Esophagus squamous epithelium (tissue), 5 donors: Measurements from ENCODE around the gene S100A7A. TPM values are rescaled to one million over a fixed set of nuclear protein-coding genes. Genes with fewer than 3 reads are reported as not detected.

ENCODE experiments used
- DNase-seq: peaks from one replicate; lab custom pipeline; 2025; lab: John Stamatoyannopoulos, UW
- H3K27ac ChIP-seq, 4 donors: fragments of 200-600 bp; sonication (generic); one replicate each; pipeline ENCODE4 v1.5.1; 2016 to 2019; ENCODE audit warnings: mild to moderate bottlenecking in 1 of 4
- H3K27me3 ChIP-seq, 4 donors: fragments of 200-600 bp; sonication (generic); 1 replicate in 3 of 4; 2 replicates in 1 of 4; pipeline versions ENCODE4 v1.5.1 to v1.6.0; 2017 to 2021; ENCODE audit warnings: antibody characterized with exemption in 1 of 4
- H3K36me3 ChIP-seq, 3 donors: fragments of 200-600 bp; sonication (generic); one replicate each; pipeline ENCODE4 v1.5.1; 2016 to 2019
- H3K4me1 ChIP-seq, 3 donors: fragments of 200-600 bp; sonication (generic); one replicate each; pipeline ENCODE4 v1.5.1; 2017 to 2019
- H3K4me3 ChIP-seq, 4 donors: fragments of 200-600 bp; sonication (generic); 1 replicate in 3 of 4; 2 replicates in 1 of 4; pipeline ENCODE4 v1.5.1; 2016 to 2019; ENCODE audit warnings: mild to moderate bottlenecking in 2 of 4, moderate library complexity in 1 of 4
- H3K9me3 ChIP-seq, 3 donors: fragments of 200-600 bp; sonication (generic); one replicate each; pipeline ENCODE4 v1.5.1; 2016 to 2019
- POLR2A ChIP-seq, 4 donors: fragments of 450-650 bp; IDR thresholded peaks; one replicate each; pipeline ENCODE4 v1.6.1; 2017; ENCODE audit warnings: antibody characterized with exemption in 4 of 4, mild to moderate bottlenecking in 4 of 4, moderate library complexity in 3 of 4
- WGBS, 2 donors: methylation state at CpG; one replicate each; pipeline ENCODE4 v1.1.5; 2018; 5-methylcytosine and 5-hydroxymethylcytosine counted together
- intact Hi-C: fragments of 100-400 bp; cut with DNase I; formaldehyde crosslinking; loops from one replicate; pipeline ENCODE4 v1.15.0; 2022
- total RNA-seq, 4 donors: library from RNA; depleted of rRNA; stranded (reverse); fragments of >200 nt; gene quantifications; one replicate each; pipeline ENCODE4 v1.1.0, GENCODE V29; 2016
- TF ChIP-seq, protein P1 (sequence below), 6 experiments: fragments of 450-650 bp in 4 of 6; fragments of 200-600 bp in 2 of 6; sonication (generic) in 2 of 6; IDR thresholded peaks; one replicate each; pipeline ENCODE4 v1.5.1; 2016 to 2019; ENCODE audit warnings: antibody characterized with exemption in 6 of 6, mild to moderate bottlenecking in 4 of 6, moderate library complexity in 4 of 6
- donor health status: DM: yes; HTN: yes; CAD: no.

Gene S100A7A
- total RNA-seq, 4 donors from 2014 or later: 6.7 to 72.9 (median 8.1) TPM; not detected in 1

DNA sequence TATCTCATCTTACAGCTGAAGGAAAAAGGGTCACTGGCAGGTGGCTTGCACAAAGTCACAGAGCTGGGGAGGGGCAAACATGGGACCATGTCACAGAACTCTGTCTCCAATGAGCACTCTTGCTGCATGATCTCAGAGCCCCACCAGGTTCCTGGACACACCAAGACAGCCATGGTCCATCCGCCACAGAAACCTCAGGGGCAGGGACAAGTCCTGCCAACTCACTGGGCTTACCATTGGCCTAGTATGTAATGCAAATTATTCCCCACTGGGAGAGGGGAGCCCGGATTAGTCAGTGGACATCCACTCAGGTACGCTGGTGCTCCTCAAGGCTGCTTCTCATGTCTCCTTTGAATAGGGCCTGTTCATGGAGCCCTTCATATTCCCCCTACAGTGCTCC is 14.2 kb downstream of the S100A7A start:
- WGBS, 2 donors: 71 to 88% methylated on average over 1 to 2 of the region's 3 CpGs
- TF ChIP-seq POLR2A (IDR thresholded peaks at IDR 0.05): no peak
- TF ChIP-seq, protein P1, sequence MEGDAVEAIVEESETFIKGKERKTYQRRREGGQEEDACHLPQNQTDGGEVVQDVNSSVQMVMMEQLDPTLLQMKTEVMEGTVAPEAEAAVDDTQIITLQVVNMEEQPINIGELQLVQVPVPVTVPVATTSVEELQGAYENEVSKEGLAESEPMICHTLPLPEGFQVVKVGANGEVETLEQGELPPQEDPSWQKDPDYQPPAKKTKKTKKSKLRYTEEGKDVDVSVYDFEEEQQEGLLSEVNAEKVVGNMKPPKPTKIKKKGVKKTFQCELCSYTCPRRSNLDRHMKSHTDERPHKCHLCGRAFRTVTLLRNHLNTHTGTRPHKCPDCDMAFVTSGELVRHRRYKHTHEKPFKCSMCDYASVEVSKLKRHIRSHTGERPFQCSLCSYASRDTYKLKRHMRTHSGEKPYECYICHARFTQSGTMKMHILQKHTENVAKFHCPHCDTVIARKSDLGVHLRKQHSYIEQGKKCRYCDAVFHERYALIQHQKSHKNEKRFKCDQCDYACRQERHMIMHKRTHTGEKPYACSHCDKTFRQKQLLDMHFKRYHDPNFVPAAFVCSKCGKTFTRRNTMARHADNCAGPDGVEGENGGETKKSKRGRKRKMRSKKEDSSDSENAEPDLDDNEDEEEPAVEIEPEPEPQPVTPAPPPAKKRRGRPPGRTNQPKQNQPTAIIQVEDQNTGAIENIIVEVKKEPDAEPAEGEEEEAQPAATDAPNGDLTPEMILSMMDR (IDR thresholded peaks at IDR 0.05): no peak

DNA sequence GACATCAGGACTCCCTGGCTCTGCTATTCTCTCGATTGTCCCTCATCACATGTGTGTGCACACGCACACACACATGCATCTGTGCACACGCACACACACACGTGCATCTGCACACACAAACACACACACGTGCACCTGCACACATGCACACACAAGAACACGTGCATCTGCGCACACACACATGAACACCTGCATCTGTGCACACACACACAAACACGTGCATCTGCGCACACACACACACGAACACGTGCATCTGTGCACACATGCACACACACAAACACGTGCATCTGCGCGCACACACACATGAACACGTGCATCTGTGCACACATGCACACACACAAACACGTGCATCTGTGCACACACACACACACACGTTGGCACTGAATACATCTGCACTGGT is 14.7 kb downstream of the S100A7A start:
- Histone ChIP-seq H3K9me3 (no peaks in the 10 kb centered on the region), H3K36me3 (no peaks in the 10 kb centered on the region), H3K4me1 (peaks cover 0 to 23% (median 4%) of the 10 kb centered on the region in 3 donors), H3K27ac (no peak overlapping the region), H3K27me3 (peaks cover 0 to 66% (median 0%) of the 10 kb centered on the region in 4 donors), H3K4me3 (no peak overlapping the region)
- intact Hi-C loops: no loop called here
- DNase-seq: no peak
- 85 to 86% methylated on average over 16 to 17 of the region's 17 CpGs for WGBS, 2 donors
- no peak for TF ChIP-seq POLR2A (IDR thresholded peaks at IDR 0.05)
- TF ChIP-seq, protein P1 (IDR thresholded peaks at IDR 0.05): no peak

More for the DNA sequence above, 14.2 kb downstream of the S100A7A start:
- Histone ChIP-seq H3K27me3 (peaks cover 0 to 66% (median 0%) of the 10 kb centered on the region in 4 donors), H3K4me1 (peaks cover 0 to 23% (median 4%) of the 10 kb centered on the region in 3 donors), H3K27ac (no peak overlapping the region), H3K4me3 (no peak overlapping the region), H3K36me3 (no peaks in the 10 kb centered on the region), H3K9me3 (no peaks in the 10 kb centered on the region)
- DNase-seq: no peak
- intact Hi-C loops: no loop called here

DNA sequence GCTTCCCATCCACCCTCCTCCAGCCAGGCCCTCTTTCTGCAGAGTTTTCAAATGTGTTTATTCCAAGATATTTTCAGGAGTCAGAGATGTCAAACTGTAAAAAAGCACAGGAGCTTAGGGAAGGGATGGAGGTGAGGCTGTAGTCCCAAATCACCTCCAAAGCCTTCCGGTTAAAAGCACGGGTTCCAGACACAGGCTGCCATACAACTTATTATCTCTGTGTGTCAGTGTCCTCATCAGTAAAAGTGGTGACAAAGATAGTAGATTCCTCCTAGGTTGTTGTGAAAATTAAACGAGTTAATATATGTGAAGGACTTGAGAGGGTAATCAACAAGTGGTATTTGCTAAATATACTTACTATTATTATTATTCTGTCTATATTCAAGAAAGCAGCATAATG is 15.1 kb downstream of the S100A7A start:
- H3K9me3 ChIP-seq: no peaks in the 10 kb centered on the region
- H3K27me3 ChIP-seq: peaks cover 0 to 67% (median 0%) of the 10 kb centered on the region in 4 donors
- TF ChIP-seq POLR2A (IDR thresholded peaks at IDR 0.05): no peak
- H3K4me3 ChIP-seq: no peak overlapping the region
- no peaks in the 10 kb centered on the region for H3K36me3 ChIP-seq
- no peak overlapping the region for H3K27ac ChIP-seq
- 70% methylated on average over 3 of the region's 3 CpGs for WGBS, 2 donors
- intact Hi-C loops: no loop called here
- DNase-seq: no peak
- peaks cover 0 to 23% (median 4%) of the 10 kb centered on the region in 3 donors for H3K4me1 ChIP-seq

DNA sequence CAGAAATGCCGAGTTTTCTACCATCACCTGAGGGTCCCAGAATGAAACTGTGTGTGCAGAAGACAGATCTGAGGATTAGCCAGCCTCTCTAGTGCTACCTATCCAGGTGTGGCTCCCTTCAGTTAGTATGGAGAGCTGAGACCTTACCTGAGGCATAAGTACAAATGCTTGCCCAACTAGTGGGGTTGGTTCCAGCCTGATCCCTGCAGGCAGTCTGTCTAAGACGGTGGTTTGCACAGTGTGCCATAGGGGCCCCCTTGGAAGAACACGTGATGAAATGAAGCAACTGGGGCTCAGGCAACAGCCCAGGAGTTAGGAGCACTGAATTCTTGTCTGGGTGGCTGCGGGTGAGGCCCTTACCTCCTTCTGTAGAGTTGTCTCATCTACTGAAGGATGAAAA is 15.6 kb downstream of the S100A7A start:
- H3K4me1 ChIP-seq: peaks cover 0 to 23% (median 4%) of the 10 kb centered on the region in 3 donors
- peaks cover 0 to 67% (median 0%) of the 10 kb centered on the region in 4 donors for H3K27me3 ChIP-seq
- no peak overlapping the region for H3K27ac ChIP-seq
- intact Hi-C loops: no loop called here
- H3K9me3 ChIP-seq: no peaks in the 10 kb centered on the region
- TF ChIP-seq, protein P1 (IDR thresholded peaks at IDR 0.05): no peak
- TF ChIP-seq POLR2A (IDR thresholded peaks at IDR 0.05): no peak
- 55 to 57% methylated on average over 2 to 4 of the region's 4 CpGs for WGBS, 2 donors
- no peak for DNase-seq
- H3K36me3 ChIP-seq: no peaks in the 10 kb centered on the region
- H3K4me3 ChIP-seq: no peak overlapping the region

DNA sequence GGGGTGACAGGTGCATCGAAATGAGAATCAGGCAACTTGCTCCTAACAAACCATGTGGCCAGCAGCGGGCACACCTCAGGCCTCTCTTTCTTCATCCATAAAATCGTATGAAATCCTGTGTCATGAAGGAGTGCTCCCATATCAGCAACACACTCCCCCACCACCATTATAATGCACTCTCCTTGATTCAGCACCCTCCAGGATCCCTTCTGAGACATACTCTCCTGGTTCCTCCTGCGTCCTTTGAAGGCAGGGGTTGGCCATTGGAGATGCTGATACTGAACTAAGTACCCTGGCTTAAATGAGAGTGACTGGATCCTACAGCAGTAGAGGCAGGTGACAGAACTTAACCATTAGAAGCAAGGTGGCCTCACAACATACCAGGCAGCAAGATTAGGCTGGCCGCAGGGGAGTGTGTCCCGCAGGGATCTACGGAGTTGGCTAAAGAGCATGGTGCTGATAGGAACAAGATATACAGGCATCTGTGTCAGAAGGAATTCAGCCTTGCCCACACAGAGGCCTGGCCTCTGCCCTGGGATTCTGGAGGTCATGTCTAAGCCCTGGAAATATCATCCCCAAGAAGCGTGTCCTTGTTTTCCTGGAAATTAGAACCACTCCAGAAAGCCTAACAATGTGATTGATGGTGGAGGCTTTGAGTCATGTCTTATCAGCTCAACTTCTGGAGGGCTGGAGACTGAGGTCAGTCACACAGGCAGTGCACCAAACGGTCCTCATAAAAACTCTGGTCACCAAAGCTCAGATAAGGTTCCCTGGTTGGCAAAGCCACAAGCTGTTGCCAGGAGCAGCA is 16.8 kb downstream of the S100A7A start:
- 77 to 86% methylated on average over 7 to 8 of the region's 9 CpGs for WGBS, 2 donors
- intact Hi-C loops: no loop called here

More for the DNA sequence above, 16.8 kb downstream of the S100A7A start:
- Histone ChIP-seq H3K9me3 (no peaks in the 10 kb centered on the region), H3K27me3 (peaks cover 0 to 60% (median 0%) of the 10 kb centered on the region in 4 donors), H3K4me3 (no peak overlapping the region), H3K27ac (no peak overlapping the region), H3K4me1 (peaks cover 0 to 23% (median 4%) of the 10 kb centered on the region in 3 donors), H3K36me3 (no peaks in the 10 kb centered on the region)
- TF ChIP-seq, protein P1 (IDR thresholded peaks at IDR 0.05): no peak
- TF ChIP-seq POLR2A (IDR thresholded peaks at IDR 0.05): no peak
- no peak for DNase-seq
